GM19035 (cell line): ENCODE data around the gene CEP97.
A peak's percentile ranks its signal among the peaks of the same experiment; 100 is the strongest.
"Not testable (repeated sequence)": the region's sequence is repeated elsewhere in the genome, so short reads cannot be mapped to it uniquely, and the experiment has no call there.

Experiments
- ATAC-seq: cut with Tn5 transposase; IDR thresholded peaks from one replicate; pipeline ENCODE4 v1.9.1; 2021; ENCODE audit not compliant: unreplicated experiment

CEP97 gene

GRCh38 chr3:101758224-101758623 lies 33.8 kb downstream of the CEP97 start:
- no peak for ATAC-seq

- no peak for ATAC-seq
These were observed 37.7 kb downstream of the CEP97 start for GRCh38 chr3:101762041-101762646.

- ATAC-seq, result not testable (repeated sequence)
These were observed 53.4 kb downstream of the CEP97 start for GRCh38 chr3:101777745-101778281.

GRCh38 chr3:101778385-101779046 lies 54.1 kb downstream of the CEP97 start:
- ATAC-seq, result no peak

GRCh38 chr3:101779047-101779821 lies 54.8 kb downstream of the CEP97 start, which contains the start of gene NXPE3:
NXPE3 (plus strand) TSS chr3:101779211; CDS start chr3:101785597, 6,386 bp downstream.
- peak; percentile 94 for ATAC-seq

GRCh38 chr3:101779822-101780381 lies 55.5 kb downstream of the CEP97 start:
- ATAC-seq, result no peak

GRCh38 chr3:101780661-101781060 lies 56.2 kb downstream of the CEP97 start:
- no peak for ATAC-seq

- no peak for ATAC-seq
These were observed 56.8 kb downstream of the CEP97 start for GRCh38 chr3:101781166-101781565.

- ATAC-seq, result no peak
These were observed 60.6 kb downstream of the CEP97 start for GRCh38 chr3:101784855-101785613.

GRCh38 chr3:101791778-101792177 lies 67.4 kb downstream of the CEP97 start:
- ATAC-seq, result peak; percentile 96

- no peak for ATAC-seq
These were observed 71.8 kb downstream of the CEP97 start for GRCh38 chr3:101796077-101796680.

GRCh38 chr3:101801174-101801573 lies 76.8 kb downstream of the CEP97 start:
- ATAC-seq, result no peak

- ATAC-seq, result no peak
These were observed 77.8 kb downstream of the CEP97 start for GRCh38 chr3:101802179-101802578.

- ATAC-seq, result peak; percentile 96
These were observed 78.9 kb downstream of the CEP97 start for GRCh38 chr3:101803173-101803782.

GRCh38 chr3:101803939-101804338 lies 79.5 kb downstream of the CEP97 start:
- no peak for ATAC-seq

- ATAC-seq, result no peak
These were observed 82.1 kb downstream of the CEP97 start for GRCh38 chr3:101806491-101806890.

- peak; percentile 54 for ATAC-seq
These were observed 83.5 kb downstream of the CEP97 start for GRCh38 chr3:101807888-101808287.

- peak; percentile 46 for ATAC-seq
These were observed 85.0 kb downstream of the CEP97 start for GRCh38 chr3:101809178-101810021.

- ATAC-seq, result no peak
These were observed 85.6 kb downstream of the CEP97 start for GRCh38 chr3:101810022-101810418.
